Astrocyte (in vitro differentiated cells and primary cell): ENCODE results near the gene CPLX1. TPM values are rescaled to one million over a fixed set of nuclear protein-coding genes. Genes with fewer than 3 reads are reported as not detected.

Source experiments
- DNase-seq: peaks from one replicate; pipeline ENCODE4 v3.0.0-alpha.2; 2010; ENCODE audit warnings: low read depth
- FAIRE-seq: peaks from 2 replicates; lab custom pipeline; 2011; peaks lifted over from hg19 to GRCh38; lab: Jason Lieb, UNC
- H2AFZ ChIP-seq: 2 replicates; pipeline ENCODE4 v1.6.0; 2012; ENCODE audit warnings: low read depth, low read length, inconsistent platforms
- H3K27ac ChIP-seq: 2 replicates; pipeline ENCODE4 v1.5.1; 2011; ENCODE audit warnings: low read depth, low read length, inconsistent platforms
- H3K27me3 ChIP-seq: 2 replicates; pipeline ENCODE4 v1.6.0; 2011; ENCODE audit warnings: low read length, inconsistent platforms; ENCODE audit not compliant: insufficient read depth
- H3K36me3 ChIP-seq: 2 replicates; pipeline ENCODE4 v1.5.1; 2011; ENCODE audit warnings: low read length, inconsistent platforms; ENCODE audit not compliant: insufficient read depth
- H3K4me1 ChIP-seq: 2 replicates; pipeline ENCODE4 v1.5.1; 2011; ENCODE audit warnings: low read length, inconsistent platforms; ENCODE audit not compliant: insufficient read depth
- H3K4me2 ChIP-seq: 2 replicates; pipeline ENCODE4 v1.6.0; 2012; ENCODE audit warnings: low read length, inconsistent platforms
- H3K4me3 ChIP-seq: 2 replicates; pipeline ENCODE4 v1.5.1; 2011; ENCODE audit warnings: low read depth, mild to moderate bottlenecking, low read length, inconsistent platforms; ENCODE audit not compliant: insufficient read depth
- H3K79me2 ChIP-seq: 2 replicates; pipeline ENCODE4 v1.6.0; 2012; ENCODE audit warnings: mild to moderate bottlenecking, low read length, inconsistent platforms; ENCODE audit not compliant: insufficient read depth
- H3K9ac ChIP-seq: 2 replicates; pipeline ENCODE4 v1.6.0; 2012; ENCODE audit warnings: mild to moderate bottlenecking, low read length, inconsistent platforms
- H3K9me3 ChIP-seq: 2 replicates; pipeline ENCODE4 v1.5.1; 2012; ENCODE audit warnings: low read depth, mild to moderate bottlenecking, low read length, inconsistent platforms; ENCODE audit not compliant: insufficient read depth
- H4K20me1 ChIP-seq: 2 replicates; pipeline ENCODE4 v1.6.0; 2012; ENCODE audit warnings: low read length, inconsistent platforms; ENCODE audit not compliant: insufficient read depth
- H3K27ac Mint-ChIP-seq: one replicate; pipeline ENCODE4 v1.8.0; 2021; ENCODE audit warnings: mild to moderate bottlenecking, mixed read lengths; ENCODE audit not compliant: unreplicated experiment
- H3K27me3 Mint-ChIP-seq: one replicate; pipeline ENCODE4 v1.8.0; 2021; ENCODE audit warnings: low read depth, mixed read lengths; ENCODE audit not compliant: unreplicated experiment
- H3K36me3 Mint-ChIP-seq: one replicate; pipeline ENCODE4 v1.8.0; 2021; ENCODE audit warnings: low read depth, mixed read lengths; ENCODE audit not compliant: unreplicated experiment
- H3K4me1 Mint-ChIP-seq: one replicate; pipeline ENCODE4 v1.8.0; 2021; ENCODE audit warnings: low read depth, mixed read lengths; ENCODE audit not compliant: unreplicated experiment
- H3K4me3 Mint-ChIP-seq: one replicate; pipeline ENCODE4 v1.8.0; 2021; ENCODE audit warnings: mild to moderate bottlenecking, moderate library complexity, mixed read lengths; ENCODE audit not compliant: unreplicated experiment
- H3K9me3 Mint-ChIP-seq: one replicate; pipeline ENCODE4 v1.8.0; 2021; ENCODE audit warnings: mild to moderate bottlenecking, mixed read lengths; ENCODE audit not compliant: unreplicated experiment
- EZH2 ChIP-seq: IDR thresholded peaks from 2 replicates; pipeline ENCODE4 v1.6.1; 2012; ENCODE audit warnings: mild to moderate bottlenecking, low read length, inconsistent platforms; ENCODE audit not compliant: insufficient read depth
- total RNA-seq: library from RNA; stranded (reverse); gene quantifications from 2 replicates; pipeline ENCODE4 v1.2.1, GENCODE V29; 2021
- TF ChIP-seq, protein P1 (sequence below): IDR thresholded peaks from 2 replicates; pipeline ENCODE4 v1.5.1; 2011; ENCODE audit warnings: low read depth, mild to moderate bottlenecking, inconsistent platforms, low read length, moderate library complexity; ENCODE audit not compliant: insufficient read depth

Gene CPLX1
- total RNA-seq, 1 donor from 2014 or later, result 1.9 TPM

- H3K4me3 Mint-ChIP-seq, result no peak overlapping the region
- no peak for FAIRE-seq
Observed at GRCh38 chr4:823761-824460, 2.0 kb downstream of the CPLX1 start.

GRCh38 chr4:823176-823760 is 2.7 kb downstream of the CPLX1 start:
- Histone ChIP-seq H3K4me2 (no peak overlapping the region), H3K27ac (no peak overlapping the region), H3K27me3 (peaks cover 39% of the 10 kb centered on the region), H3K9ac (no peak overlapping the region), H3K9me3 (peaks cover 4% of the 10 kb centered on the region), H2AFZ (no peak overlapping the region), H3K4me3 (no peak overlapping the region), H3K79me2 (no peaks in the 10 kb centered on the region), H4K20me1 (peaks cover 15% of the 10 kb centered on the region), H3K4me1 (no peaks in the 10 kb centered on the region), H3K36me3 (no peaks in the 10 kb centered on the region)
- Mint-ChIP-seq H3K36me3 (no peaks in the 10 kb centered on the region), H3K4me3 (no peak overlapping the region), H3K4me1 (peaks cover 2% of the 10 kb centered on the region), H3K27me3 (peaks cover 66% of the 10 kb centered on the region), H3K9me3 (peaks cover 6% of the 10 kb centered on the region), H3K27ac (no peak overlapping the region)
- TF ChIP-seq EZH2, result no peak
- TF ChIP-seq, protein P1, sequence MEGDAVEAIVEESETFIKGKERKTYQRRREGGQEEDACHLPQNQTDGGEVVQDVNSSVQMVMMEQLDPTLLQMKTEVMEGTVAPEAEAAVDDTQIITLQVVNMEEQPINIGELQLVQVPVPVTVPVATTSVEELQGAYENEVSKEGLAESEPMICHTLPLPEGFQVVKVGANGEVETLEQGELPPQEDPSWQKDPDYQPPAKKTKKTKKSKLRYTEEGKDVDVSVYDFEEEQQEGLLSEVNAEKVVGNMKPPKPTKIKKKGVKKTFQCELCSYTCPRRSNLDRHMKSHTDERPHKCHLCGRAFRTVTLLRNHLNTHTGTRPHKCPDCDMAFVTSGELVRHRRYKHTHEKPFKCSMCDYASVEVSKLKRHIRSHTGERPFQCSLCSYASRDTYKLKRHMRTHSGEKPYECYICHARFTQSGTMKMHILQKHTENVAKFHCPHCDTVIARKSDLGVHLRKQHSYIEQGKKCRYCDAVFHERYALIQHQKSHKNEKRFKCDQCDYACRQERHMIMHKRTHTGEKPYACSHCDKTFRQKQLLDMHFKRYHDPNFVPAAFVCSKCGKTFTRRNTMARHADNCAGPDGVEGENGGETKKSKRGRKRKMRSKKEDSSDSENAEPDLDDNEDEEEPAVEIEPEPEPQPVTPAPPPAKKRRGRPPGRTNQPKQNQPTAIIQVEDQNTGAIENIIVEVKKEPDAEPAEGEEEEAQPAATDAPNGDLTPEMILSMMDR, result no peak
- DNase-seq (no peak), FAIRE-seq (no peak)

More at GRCh38 chr4:823761-824460, 2.0 kb downstream of the CPLX1 start:
- TF ChIP-seq, protein P1, result no peak
- TF ChIP-seq EZH2, result no peak
- no peaks in the 10 kb centered on the region for H3K79me2 ChIP-seq
- Mint-ChIP-seq H3K4me1 (peaks cover 2% of the 10 kb centered on the region), H3K27ac (no peak overlapping the region), H3K9me3 (peaks cover 6% of the 10 kb centered on the region), H3K27me3 (peaks cover 66% of the 10 kb centered on the region), H3K36me3 (no peaks in the 10 kb centered on the region)
- no peaks in the 10 kb centered on the region for H3K4me1 ChIP-seq
- H3K27me3 ChIP-seq, result peaks cover 41% of the 10 kb centered on the region
- DNase-seq, result no peak
- H3K9me3 ChIP-seq, result peaks cover 4% of the 10 kb centered on the region
- H2AFZ ChIP-seq, result no peak overlapping the region
- H4K20me1 ChIP-seq, result peaks cover 17% of the 10 kb centered on the region
- H3K9ac ChIP-seq, result no peak overlapping the region
- no peak overlapping the region for H3K4me2 ChIP-seq
- no peak overlapping the region for H3K4me3 ChIP-seq
- H3K36me3 ChIP-seq, result no peaks in the 10 kb centered on the region
- H3K27ac ChIP-seq, result no peak overlapping the region
